ENCODE data around the gene UNC5A.

UNC5A gene

GRCh38 chr5:176809544-176810080 lies 747 bp upstream of the UNC5A start (continued):
- TF ChIP-seq ZBTB11 (tag by site-specific recombination; conservative IDR thresholded peaks at IDR 0.05; ENCODE audit: low read depth) (no peak), ZNF777 (tag by site-specific recombination; IDR thresholded peaks at IDR 0.05; ENCODE audit: borderline replicate concordance) (peak; percentile 71; the same call in 1 of the 2 replicates), PBX3 (CRISPR knock-in tag; IDR thresholded peaks at IDR 0.05) (no peak), ZNF19 (tag by site-specific recombination; IDR thresholded peaks at IDR 0.05; ENCODE audit: low read depth) (no peak), ZNF560 (tag by site-specific recombination; IDR thresholded peaks at IDR 0.05; ENCODE audit: borderline replicate concordance) (no peak), PRDM1 (tag by site-specific recombination; IDR thresholded peaks at IDR 0.05) (0 out of 2 replicates have a peak, but pooled peaks have one; percentile 37), ZNF423 (tag by site-specific recombination; IDR thresholded peaks at IDR 0.05) (no peak), ZNF501 (tag by site-specific recombination; IDR thresholded peaks at IDR 0.05) (no peak), ZSCAN5A (tag by site-specific recombination; IDR thresholded peaks at IDR 0.05) (no peak), ZNF214 (tag by site-specific recombination; IDR thresholded peaks at IDR 0.05; ENCODE audit: borderline replicate concordance) (no peak), ZFP41 (tag by site-specific recombination; IDR thresholded peaks at IDR 0.05; ENCODE audit: borderline replicate concordance) (no peak), KLF1 (tag by site-specific recombination; IDR thresholded peaks at IDR 0.05) (no peak), ZNF202 (tag by site-specific recombination; IDR thresholded peaks at IDR 0.05; ENCODE audit: borderline replicate concordance) (no peak), ZNF529 (tag by site-specific recombination; IDR thresholded peaks at IDR 0.05; ENCODE audit: insufficient replicate concordance) (no peak), HOXD13 (CRISPR knock-in tag; IDR thresholded peaks at IDR 0.05; ENCODE audit: borderline replicate concordance) (no peak), ZNF664 (tag by site-specific recombination; IDR thresholded peaks at IDR 0.05) (no peak), ZBTB20 (tag by site-specific recombination; IDR thresholded peaks at IDR 0.05) (peak; percentile 95), PATZ1 (tag by site-specific recombination; IDR thresholded peaks at IDR 0.05) (no peak), ZNF280C (tag by site-specific recombination; IDR thresholded peaks at IDR 0.05) (no peak), SP7 (tag by site-specific recombination; IDR thresholded peaks at IDR 0.05) (peak; percentile 29; the same call in 1 of the 2 replicates), HOXA7 (CRISPR knock-in tag; IDR thresholded peaks at IDR 0.05; ENCODE audit: borderline replicate concordance) (no peak), SCRT1 (tag by site-specific recombination; IDR thresholded peaks at IDR 0.05; ENCODE audit: borderline replicate concordance) (no peak), ZNF670 (tag by site-specific recombination; IDR thresholded peaks at IDR 0.05; ENCODE audit: low read depth) (no peak), ZNF324 (tag by site-specific recombination; IDR thresholded peaks at IDR 0.05) (no peak), ZNF747 (tag by site-specific recombination; IDR thresholded peaks at IDR 0.05) (no peak), ZBTB48 (tag by site-specific recombination; IDR thresholded peaks at IDR 0.05) (peak; percentile 62), ZNF76 (tag by site-specific recombination; IDR thresholded peaks at IDR 0.05; ENCODE audit: borderline replicate concordance, low read depth) (no peak), ZNF311 (tag by site-specific recombination; IDR thresholded peaks at IDR 0.05; ENCODE audit: borderline replicate concordance) (no peak), GLI2 (tag by site-specific recombination; IDR thresholded peaks at IDR 0.05; ENCODE audit: borderline replicate concordance, low read depth) (no peak), ZNF121 (tag by site-specific recombination; IDR thresholded peaks at IDR 0.05) (no peak), ZNF626 (tag by site-specific recombination; IDR thresholded peaks at IDR 0.05) (no peak)
